Heart right ventricle (tissue), 16 donors: ENCODE data around the gene DHRS13. TPM values are rescaled to one million over a fixed set of nuclear protein-coding genes. Genes with fewer than 3 reads are reported as not detected.

Source experiments
- ATAC-seq, 8 donors: fragments of 200-7000 bp; cut with Tn5 transposase; one replicate each; pipeline ENCODE4 v1.9.1; 2020; ENCODE audit warnings: mild to moderate bottlenecking in 8 of 8, moderate library complexity in 8 of 8, moderate number of reproducible peaks in 1 of 8
- DNase-seq, 2 donors: peaks; one replicate each; pipeline ENCODE4 v3.0.0-alpha.2; 2020
- H3K27ac ChIP-seq, 10 donors: fragments of 200-600 bp; sonication (generic) in 2 of 10; one replicate each; pipeline versions ENCODE4 v1.5.0 to v1.8.0; 2020 to 2022; ENCODE audit warnings: mild to moderate bottlenecking in 3 of 10
- H3K27me3 ChIP-seq, 7 donors: fragments of 200-600 bp; one replicate each; pipeline ENCODE4 v1.8.0; 2021 to 2022; ENCODE audit warnings: mild to moderate bottlenecking in 2 of 7
- H3K36me3 ChIP-seq, 9 donors: fragments of 200-600 bp; sonication (generic) in 1 of 9; one replicate each; pipeline versions ENCODE4 v1.5.0 to v1.8.0; 2020 to 2022; ENCODE audit warnings: mild to moderate bottlenecking in 2 of 9
- H3K4me1 ChIP-seq, 9 donors: fragments of 200-600 bp; sonication (generic) in 1 of 9; one replicate each; pipeline versions ENCODE4 v1.5.0 to v1.8.0; 2020 to 2022; ENCODE audit warnings: mild to moderate bottlenecking in 4 of 9
- H3K4me3 ChIP-seq, 10 donors: fragments of 200-600 bp; sonication (generic) in 2 of 10; one replicate each; pipeline versions ENCODE4 v1.5.0 to v1.8.0; 2020 to 2022; ENCODE audit warnings: mild to moderate bottlenecking in 7 of 10, moderate library complexity in 2 of 10
- H3K9me3 ChIP-seq, 11 donors: fragments of 200-600 bp in 10 of 11; sonication (generic) in 2 of 11; one replicate each; pipeline versions ENCODE4 v1.5.0 to v1.8.0; 2013 to 2022; ENCODE audit warnings: mild to moderate bottlenecking in 2 of 11, control low read depth in 1 of 11, moderate library complexity in 1 of 11
- WGBS, 2 donors: extraction: QIAGEN DNeasy Blood & Tissue Kit; methylation state at CpG; one replicate each; pipeline ENCODE4 v1.1.7; 2013; ENCODE audit warnings: inconsistent platforms in 1 of 2; 5-methylcytosine and 5-hydroxymethylcytosine counted together
- intact Hi-C, 10 donors: fragments of 100-400 bp; cut with DNase I; formaldehyde crosslinking; loops; one replicate each; pipeline versions ENCODE4 v1.11.1 to v1.14.2; 2022
- polyA plus RNA-seq, 2 donors: library from polyadenylated mRNA; stranded (reverse); fragments of 200-250 nt; gene quantifications; one replicate each; pipeline ENCODE4 v1.2.3, GENCODE V29; 2013
- total RNA-seq, 10 donors: library from RNA; stranded (reverse); fragmentation: NEBNext Ultra II Directional in 3 of 10; extraction: Animal tissue kit (Norgen Biotek cat#: 25700) in 3 of 10; gene quantifications; one replicate each; pipeline versions ENCODE4 v1.2.1 to v1.2.4, GENCODE V29; 2021 to 2023
- TF ChIP-seq, protein P1 (sequence below), 9 donors: fragments of 200-600 bp; sonication (generic) in 2 of 9; IDR thresholded peaks; one replicate each; pipeline versions ENCODE4 v1.5.0 to v1.8.0; 2021 to 2022; ENCODE audit warnings: antibody characterized with exemption in 9 of 9, mild to moderate bottlenecking in 5 of 9, moderate library complexity in 1 of 9
- donor health status: Arrhythmogenic right ventricular cardiomyopathy.
- donor health status: ischemic (EF 13 %, LVEDD 7.1; RV severe dilation, severe dysfunction).
- donor health status: healthy with polysubstance abuse.
- donor health status: DM: no; HTN: yes; CAD: no.
- donor health status: DM: no; HTN: no; CAD: no.
- donor health status: ischemic (EF 25% LVEDD 6.9; RV normal size, moderate dysfunction).
- donor health status: ischemic (EF 25% LVEDD 5.7; RV mildly dilated, moderate dysfunction).
- donor health status: healthy.
- donor health status: DM: yes; HTN: yes; CAD: no.
- donor health status: Ischemic cardiomyopathy.
- donor health status: ischemic (EF 35%, LVEDD 5.7; RV mildly dilated, moderate dysfunction).
- donor health status: nonischemic (EF 11% LVEDD 7.7; RV severe dilation, severe dysfunction).
- donor health status: DM: yes; HTN: yes; CAD: no.
- donor health status: PGD.
- donor health status: ischemic (EF 29% LVEDD 5.4; RV normal size, mild dysfunction).
- donor health status: nonischemic (EF 23%, LVEDD 6.1; RV moderate dilation, normal function).

DHRS13 gene
- total and polyA plus RNA-seq, 12 donors: 1.1 to 5.6 (median 2.6) TPM

DNA sequence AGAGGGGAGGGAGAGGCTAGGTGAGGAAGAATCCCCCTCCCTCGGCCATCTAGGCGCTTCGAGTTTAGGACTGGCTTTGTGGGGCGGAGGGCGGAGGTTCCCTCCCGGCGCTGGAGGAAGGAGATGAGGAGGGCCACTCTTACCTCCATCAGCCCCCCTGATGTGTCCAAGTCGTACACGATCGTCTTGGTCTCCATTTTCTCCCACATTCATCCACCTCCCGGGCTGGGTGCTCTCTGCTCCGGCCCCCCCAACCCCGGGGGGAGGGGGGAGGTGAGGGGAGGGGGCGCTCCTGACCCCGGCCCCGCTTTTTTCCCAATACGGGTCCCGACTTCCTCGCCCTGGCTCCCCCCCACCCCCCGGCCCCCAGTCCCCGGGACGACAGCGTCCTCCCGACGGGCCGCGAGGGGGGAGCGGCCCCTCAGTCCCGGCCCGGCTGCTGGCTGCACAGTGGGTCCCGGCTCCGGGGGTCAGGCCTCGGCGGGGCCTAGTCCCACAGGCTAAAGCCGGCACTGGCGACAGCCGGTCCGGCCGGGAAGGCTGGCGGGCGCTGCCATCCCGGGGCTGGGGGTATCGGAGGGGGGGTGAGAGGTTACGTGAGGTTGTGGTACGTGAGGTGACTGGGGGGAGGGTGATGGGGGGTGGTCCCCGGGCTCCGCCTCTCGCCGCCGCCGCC is 48.0 kb upstream of the DHRS13 start:
- 1% methylated on average over 39 to 51 of the region's 51 CpGs for WGBS, 2 donors
- no peaks in the 10 kb centered on the region for H3K27me3 ChIP-seq
- peak in 2 of 8 donors; percentile 0 to 25 for ATAC-seq
- DNase-seq: no peak
- intact Hi-C loops: loop anchor here in 5 of 10 donors (5.0 to 10.0 kb wide), 4 partner anchors 224 to 616 kb away; partner anchors contain the start of genes NEK8 (in 4 of the 5), TLCD1 (in 4 of the 5), IFT20 (in 2 of the 5) and TNFAIP1 (in 2 of the 5)
- no peaks in the 10 kb centered on the region for H3K9me3 ChIP-seq
- TF ChIP-seq, protein P1, sequence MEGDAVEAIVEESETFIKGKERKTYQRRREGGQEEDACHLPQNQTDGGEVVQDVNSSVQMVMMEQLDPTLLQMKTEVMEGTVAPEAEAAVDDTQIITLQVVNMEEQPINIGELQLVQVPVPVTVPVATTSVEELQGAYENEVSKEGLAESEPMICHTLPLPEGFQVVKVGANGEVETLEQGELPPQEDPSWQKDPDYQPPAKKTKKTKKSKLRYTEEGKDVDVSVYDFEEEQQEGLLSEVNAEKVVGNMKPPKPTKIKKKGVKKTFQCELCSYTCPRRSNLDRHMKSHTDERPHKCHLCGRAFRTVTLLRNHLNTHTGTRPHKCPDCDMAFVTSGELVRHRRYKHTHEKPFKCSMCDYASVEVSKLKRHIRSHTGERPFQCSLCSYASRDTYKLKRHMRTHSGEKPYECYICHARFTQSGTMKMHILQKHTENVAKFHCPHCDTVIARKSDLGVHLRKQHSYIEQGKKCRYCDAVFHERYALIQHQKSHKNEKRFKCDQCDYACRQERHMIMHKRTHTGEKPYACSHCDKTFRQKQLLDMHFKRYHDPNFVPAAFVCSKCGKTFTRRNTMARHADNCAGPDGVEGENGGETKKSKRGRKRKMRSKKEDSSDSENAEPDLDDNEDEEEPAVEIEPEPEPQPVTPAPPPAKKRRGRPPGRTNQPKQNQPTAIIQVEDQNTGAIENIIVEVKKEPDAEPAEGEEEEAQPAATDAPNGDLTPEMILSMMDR (IDR thresholded peaks at IDR 0.05): no peak
- H3K4me3 ChIP-seq: peak overlapping the region; percentile 68 to 93 (median 88)
- H3K27ac ChIP-seq: peak overlapping the region; percentile 87 to 99 (median 94)
- peaks cover 0 to 19% (median 0%) of the 10 kb centered on the region in 9 donors for H3K36me3 ChIP-seq
- H3K4me1 ChIP-seq: peaks cover 13 to 42% (median 39%) of the 10 kb centered on the region in 9 donors

- DNase-seq (peak; percentile 53 to 56), ATAC-seq (peak in 1 of 8 donors; percentile 3)
- H3K27ac ChIP-seq: peak overlapping the region; percentile 87 to 99 (median 94)
- no peaks in the 10 kb centered on the region for H3K27me3 ChIP-seq
- TF ChIP-seq, protein P1 (IDR thresholded peaks at IDR 0.05): no peak
- H3K4me1 ChIP-seq: peaks cover 15 to 49% (median 46%) of the 10 kb centered on the region in 9 donors
- H3K36me3 ChIP-seq: peaks cover 0 to 19% (median 0%) of the 10 kb centered on the region in 9 donors
- H3K4me3 ChIP-seq: peak overlapping the region; percentile 68 to 93 (median 88)
- intact Hi-C loops: loop anchor here in 5 of 10 donors (5.0 to 10.0 kb wide), 4 partner anchors 223 to 615 kb away; partner anchors contain the start of genes NEK8 (in 4 of the 5), TLCD1 (in 4 of the 5), IFT20 (in 2 of the 5) and TNFAIP1 (in 2 of the 5)
- WGBS, 2 donors: 0 to 1% methylated on average over 43 of the region's 43 CpGs
- H3K9me3 ChIP-seq: no peaks in the 10 kb centered on the region
Observed at GRCh38 chr17:28950017-28950751, 47.3 kb upstream of the DHRS13 start.

DNA sequence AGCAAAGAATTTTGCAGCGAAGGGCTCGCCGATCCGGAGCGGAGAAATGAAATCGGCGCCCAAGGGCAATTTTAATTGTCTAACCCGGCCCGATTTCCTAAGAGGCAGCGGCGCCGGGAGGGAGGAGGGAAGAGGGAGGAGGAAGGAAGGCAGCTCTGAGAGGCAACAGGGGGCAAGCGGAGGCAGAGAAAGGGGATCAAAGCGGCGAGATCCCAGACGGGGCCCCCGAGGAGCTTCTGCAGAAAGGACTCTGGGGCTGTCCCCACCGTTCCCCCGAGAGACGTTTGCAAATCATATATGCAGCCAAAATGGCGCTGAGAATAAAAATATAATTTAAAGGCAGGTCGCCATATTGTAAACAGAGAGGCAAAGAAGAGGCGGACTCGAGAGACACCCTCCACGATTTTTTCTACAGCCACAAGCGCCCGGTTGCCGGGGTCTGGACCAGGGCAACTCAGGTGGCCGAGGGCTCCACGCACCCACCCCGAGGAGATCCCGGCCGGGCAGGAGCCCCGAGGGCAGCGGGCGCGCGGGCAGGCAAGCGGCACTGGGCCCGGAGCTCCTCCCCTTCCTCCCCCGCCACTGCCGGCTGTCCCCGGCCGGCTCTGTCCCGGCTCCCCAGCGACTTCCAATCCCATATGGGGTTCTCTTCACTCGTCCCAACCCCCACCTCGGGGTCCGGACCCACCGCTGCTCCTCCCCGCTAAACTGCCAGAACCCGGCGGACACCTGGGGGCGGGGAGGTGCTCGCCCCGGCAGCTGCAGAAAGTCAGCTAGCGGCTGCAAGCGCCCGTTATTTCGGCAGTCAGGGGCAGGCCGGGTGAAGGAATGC is 46.5 kb upstream of the DHRS13 start:
- intact Hi-C loops: loop anchor here in 5 of 10 donors (5.0 to 10.0 kb wide), 8 partner anchors 42 to 615 kb away; partner anchors contain the start of genes NEK8 (in 4 of the 5), TLCD1 (in 4 of the 5), FAM222B (in 2 of the 5) and IFT20 (in 2 of the 5)
- TF ChIP-seq, protein P1 (IDR thresholded peaks at IDR 0.05): no peak
- DNase-seq (peak; percentile 65 to 66), ATAC-seq (peak in 1 of 8 donors; percentile 4)
- no peaks in the 10 kb centered on the region for H3K27me3 ChIP-seq
- peak overlapping the region; percentile 87 to 99 (median 94) for H3K27ac ChIP-seq
- H3K9me3 ChIP-seq: no peaks in the 10 kb centered on the region
- peaks cover 0 to 20% (median 0%) of the 10 kb centered on the region in 9 donors for H3K36me3 ChIP-seq
- peak overlapping the region; percentile 68 to 93 (median 88) for H3K4me3 ChIP-seq
- WGBS, 2 donors: 0% methylated on average over 61 of the region's 61 CpGs
- H3K4me1 ChIP-seq: peaks cover 16 to 57% (median 54%) of the 10 kb centered on the region in 9 donors
